Common myeloid progenitor, CD34-positive (primary cell): ENCODE results near the gene FAM163A. TPM values are rescaled to one million over a fixed set of nuclear protein-coding genes. Genes with fewer than 3 reads are reported as not detected.
A peak's percentile ranks its signal among the peaks of the same experiment; 100 is the strongest.
"Not testable (repeated sequence)": the region's sequence is repeated elsewhere in the genome, so short reads cannot be mapped to it uniquely, and the experiment has no call there.

Source experiments
- CTCF ChIA-PET: fragments of 350-600 bp; sonication (Branson Sonifier 250); formaldehyde crosslinking; loops from one replicate; lab custom pipeline; 2021; ENCODE audit warnings: antibody characterized with exemption; lab: Charles Lee
- POLR2A ChIA-PET: fragments of 350-600 bp; sonication (Branson Sonifier 250); formaldehyde crosslinking; loops from one replicate; lab custom pipeline; 2021; ENCODE audit warnings: antibody characterized with exemption; lab: Charles Lee
- DNase-seq, 3 donors: peaks; one replicate each; pipeline versions ENCODE4 v3.0.0 to v3.0.0-alpha.2; 2013
- H3K27ac ChIP-seq, 2 experiments: 1 replicate in 1 of 2; 2 replicates in 1 of 2; pipeline ENCODE4 v1.7.0; 2013; ENCODE audit warnings: inconsistent platforms in 2 of 2, low read length in 2 of 2, mild to moderate bottlenecking in 2 of 2, low read depth in 1 of 2, moderate library complexity in 1 of 2; ENCODE audit not compliant: severe bottlenecking in 2 of 2, insufficient read depth in 1 of 2, poor library complexity in 1 of 2
- H3K27me3 ChIP-seq, 5 experiments: replicated peaks in 2 of 5; 1 replicate in 3 of 5; 2 replicates in 2 of 5; pipeline versions ENCODE4 v1.6.1 to v1.7.0; 2013; ENCODE audit warnings: low read length in 4 of 5, mild to moderate bottlenecking in 2 of 5, moderate library complexity in 2 of 5, inconsistent platforms in 1 of 5; ENCODE audit not compliant: insufficient read depth in 5 of 5, control insufficient read depth in 4 of 5
- H3K36me3 ChIP-seq, 4 experiments: 1 replicate in 2 of 4; 2 replicates in 2 of 4; pipeline versions ENCODE4 v1.6.1 to v1.7.0; 2013; ENCODE audit warnings: low read length in 3 of 4, control low read depth in 1 of 4, mild to moderate bottlenecking in 1 of 4; ENCODE audit not compliant: control insufficient read depth in 4 of 4, insufficient read depth in 4 of 4
- H3K4me1 ChIP-seq, 4 experiments: 1 replicate in 3 of 4; 2 replicates in 1 of 4; pipeline versions ENCODE4 v1.6.1 to v1.7.1; 2013; ENCODE audit warnings: low read length in 3 of 4, mild to moderate bottlenecking in 3 of 4, control low read depth in 1 of 4, inconsistent platforms in 1 of 4, moderate library complexity in 1 of 4; ENCODE audit not compliant: control insufficient read depth in 4 of 4, insufficient read depth in 4 of 4; ENCODE audit errors: control extremely low read depth in 1 of 4
- H3K4me3 ChIP-seq, 7 experiments: 1 replicate in 4 of 7; 2 replicates in 3 of 7; pipeline versions ENCODE4 v1.5.1 to v1.7.0; 2013; ENCODE audit warnings: mild to moderate bottlenecking in 7 of 7, low read length in 6 of 7, moderate library complexity in 6 of 7, inconsistent platforms in 2 of 7, low read depth in 2 of 7, control low read depth in 1 of 7; ENCODE audit not compliant: insufficient read depth in 4 of 7, control insufficient read depth in 1 of 7; ENCODE audit errors: extremely low read depth in 1 of 7
- H3K9me3 ChIP-seq, 5 experiments: 1 replicate in 4 of 5; 2 replicates in 1 of 5; pipeline versions ENCODE4 v1.6.1 to v1.7.1; 2013; ENCODE audit warnings: low read length in 4 of 5, mild to moderate bottlenecking in 2 of 5, inconsistent platforms in 1 of 5, low read depth in 1 of 5, moderate library complexity in 1 of 5; ENCODE audit not compliant: control insufficient read depth in 4 of 5, insufficient read depth in 2 of 5; ENCODE audit errors: control extremely low read depth in 1 of 5
- WGBS: methylation state at CpG from one replicate; pipeline ENCODE4 v1.1.5; 2013; ENCODE audit not compliant: insufficient coverage; 5-methylcytosine and 5-hydroxymethylcytosine counted together
- polyA plus RNA-seq: library from polyadenylated mRNA; unstranded; fragments of 120-200 nt; gene quantifications from one replicate; pipeline ENCODE4 v1.2.1, GENCODE V29; 2013

Gene FAM163A
- polyA plus RNA-seq: 0.01 TPM

GRCh38 chr1:179742717-179743678 is at the start of gene FAM163A:
Gene FAM163A (plus strand): TSS chr1:179743291. CDS start chr1:179813098, 69,807 bp downstream.
- Histone ChIP-seq H3K27me3 (peaks cover 16 to 83% (median 37%) of the 10 kb centered on the region in 5 experiments), H3K36me3 (no peaks in the 10 kb centered on the region), H3K4me1 (peaks cover 0 to 20% (median 17%) of the 10 kb centered on the region in 4 experiments), H3K27ac (no peak within 1 kb of the TSS), H3K4me3 (peak within 1 kb of the TSS in 6 of 7 experiments; percentile 11 to 63 (median 56)), H3K9me3 (peaks cover 0 to 9% (median 0%) of the 10 kb centered on the region in 5 experiments)
- under 1% methylated on average over 86 of the region's 92 CpGs for WGBS
- peak in 2 of 3 donors; percentile 43 to 54 for DNase-seq
- ChIA-PET POLR2A (no interaction called here), CTCF (no interaction called here)

- H3K36me3 ChIP-seq, H3K4me1 ChIP-seq, DNase-seq, POLR2A ChIA-PET, H3K9me3 ChIP-seq, H3K27ac ChIP-seq, H3K4me3 ChIP-seq, H3K27me3 ChIP-seq: not testable (repeated sequence)
- CTCF ChIA-PET: interaction anchor here (0.8 kb wide), 1 partner anchor 10 kb away, joined by 3 read pairs; no protein-coding TSS in a partner anchor
- 92% methylated on average over 3 of the region's 6 CpGs for WGBS
Observed at GRCh38 chr1:179694530-179694929, 48.6 kb upstream of the FAM163A start.

- H3K9me3 ChIP-seq: no peaks in the 10 kb centered on the region
- H3K36me3 ChIP-seq: no peaks in the 10 kb centered on the region
- 100% methylated on average over 2 of the region's 5 CpGs for WGBS
- no peak overlapping the region for H3K27ac ChIP-seq
- DNase-seq: no peak
- H3K27me3 ChIP-seq: peaks cover 0 to 8% (median 0%) of the 10 kb centered on the region in 5 experiments
- no peak overlapping the region for H3K4me3 ChIP-seq
- ChIA-PET POLR2A (no interaction called here), CTCF (interaction anchor here (0.7 to 18.2 kb wide), 4 partner anchors 68 to 143 kb away, joined by 3 to 561 read pairs (median 3); no protein-coding TSS in a partner anchor)
- no peaks in the 10 kb centered on the region for H3K4me1 ChIP-seq
Observed at GRCh38 chr1:179702946-179703539, 40.0 kb upstream of the FAM163A start.

DNA sequence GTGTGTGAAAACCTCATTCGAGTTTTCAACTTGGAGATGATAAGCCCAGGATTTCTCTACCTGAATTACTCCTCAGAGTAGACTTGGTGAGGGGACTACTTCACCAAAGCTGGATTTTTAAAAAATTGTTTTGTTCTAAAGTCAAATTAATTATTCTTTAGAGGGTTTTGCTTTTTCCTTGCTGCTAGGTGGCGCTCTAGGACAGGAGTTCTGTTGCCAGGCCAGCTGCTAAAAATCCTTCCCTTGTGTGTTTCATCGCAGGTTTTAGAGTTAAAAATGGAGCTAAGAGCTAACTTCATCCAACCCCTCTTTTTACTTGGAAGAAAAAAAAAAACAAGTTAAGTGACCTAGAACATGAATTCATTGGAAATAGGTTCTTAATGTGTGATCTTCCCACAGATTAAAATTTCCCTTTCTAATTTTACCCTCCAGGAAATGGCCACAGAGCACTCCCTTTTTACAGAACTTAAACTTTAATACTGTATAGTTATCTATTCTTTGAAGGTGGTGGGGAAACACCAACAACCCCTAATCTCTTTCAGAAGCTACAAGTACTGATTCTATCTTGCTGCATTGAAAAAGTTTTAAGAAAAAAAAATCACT is 36.7 kb upstream of the FAM163A start:
- Histone ChIP-seq H3K27me3 (peaks cover 0 to 11% (median 0%) of the 10 kb centered on the region in 5 experiments), H3K9me3 (no peaks in the 10 kb centered on the region), H3K4me1 (peaks cover 0 to 13% (median 3%) of the 10 kb centered on the region in 4 experiments), H3K36me3 (no peaks in the 10 kb centered on the region), H3K4me3 (no peak overlapping the region), H3K27ac (no peak overlapping the region)
- peak; percentile 70 to 86 (median 82) for DNase-seq
- WGBS: 6% methylated on average over 2 of the region's 3 CpGs
- CTCF ChIA-PET: interaction anchor here (0.6 to 18.2 kb wide), 14 partner anchors 10 to 497 kb away, joined by 3 to 561 read pairs (median 5); no protein-coding TSS in a partner anchor
- POLR2A ChIA-PET: interaction anchor here (0.6 kb wide), 1 partner anchor 1173 kb away, joined by 6 read pairs; no protein-coding TSS in a partner anchor

GRCh38 chr1:179707406-179707805 is 35.7 kb upstream of the FAM163A start:
- H3K27ac ChIP-seq: no peak overlapping the region
- H3K4me1 ChIP-seq: peaks cover 0 to 13% (median 3%) of the 10 kb centered on the region in 4 experiments
- WGBS: 100% methylated on average over 1 of the region's 2 CpGs
- POLR2A ChIA-PET: no interaction called here
- no peak for DNase-seq
- no peaks in the 10 kb centered on the region for H3K36me3 ChIP-seq
- H3K27me3 ChIP-seq: peaks cover 0 to 11% (median 0%) of the 10 kb centered on the region in 5 experiments
- no peak overlapping the region for H3K4me3 ChIP-seq
- CTCF ChIA-PET: interaction anchor here (18.2 kb wide), 1 partner anchor 105 kb away, joined by 561 read pairs; no protein-coding TSS in a partner anchor
- no peaks in the 10 kb centered on the region for H3K9me3 ChIP-seq

DNA sequence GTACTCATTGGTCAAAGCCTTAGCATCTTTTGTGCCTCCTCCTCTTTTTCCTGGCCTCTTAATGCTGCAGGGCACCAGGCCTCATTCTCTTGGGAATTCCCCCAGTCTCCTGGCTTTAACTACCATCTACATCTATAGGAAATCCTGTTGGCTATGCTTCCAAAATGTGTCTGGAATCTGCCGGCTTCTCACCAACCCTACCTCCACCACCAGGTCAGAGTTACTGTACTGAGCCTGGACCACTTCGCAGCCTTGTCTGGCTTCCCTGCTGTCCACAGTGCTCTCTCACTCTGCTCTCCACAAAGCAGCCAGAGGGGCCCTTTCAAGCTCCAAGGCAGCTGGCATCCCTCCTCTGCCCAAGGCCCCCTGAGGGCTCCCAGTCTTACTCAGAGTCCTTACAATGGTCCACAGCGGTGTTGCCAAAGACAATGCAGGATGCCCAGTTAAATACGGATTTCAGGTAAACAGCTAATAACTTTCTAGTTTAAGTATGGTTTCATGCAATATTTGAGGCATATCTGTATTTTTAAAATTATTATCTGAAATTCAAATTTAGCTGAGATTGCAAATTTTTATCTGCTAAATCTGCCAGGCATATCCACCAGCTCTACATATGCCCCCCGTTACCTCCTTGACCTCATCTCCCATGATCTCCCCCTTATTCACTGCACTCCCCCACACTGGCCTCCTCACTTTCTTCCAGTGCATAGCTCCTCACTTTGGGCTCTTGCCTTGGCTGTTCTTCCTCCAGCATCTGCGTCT is 34.5 kb upstream of the FAM163A start:
- ChIA-PET CTCF (interaction anchor here (0.7 to 18.2 kb wide), 4 partner anchors 26 to 104 kb away, joined by 3 to 561 read pairs (median 6); no protein-coding TSS in a partner anchor), POLR2A (interaction anchor here (0.6 to 1.6 kb wide), 2 partner anchors 106 to 1872 kb away, joined by 3 to 4 read pairs; no protein-coding TSS in a partner anchor)
- Histone ChIP-seq H3K4me3 (no peak overlapping the region), H3K27ac (no peak overlapping the region), H3K4me1 (peaks cover 0 to 13% (median 3%) of the 10 kb centered on the region in 4 experiments), H3K9me3 (peaks cover 0 to 5% (median 0%) of the 10 kb centered on the region in 5 experiments), H3K36me3 (no peaks in the 10 kb centered on the region), H3K27me3 (peaks cover 0 to 11% (median 0%) of the 10 kb centered on the region in 5 experiments)
- DNase-seq: no peak
- WGBS: 96% methylated on average over 4 of the region's 6 CpGs
